Stimulated activated effector memory CD8-positive, alpha-beta T cell treated with anti-CD3 and anti-CD28 coated beads, Interleukin-12 subunit alpha, Interleukin-12 subunit beta, amount 100 ng/mL, for 72 hours (primary cell): ENCODE data around the gene CRADD.

Experiments used
- ATAC-seq: fragments of 150-1000 bp; cut with Tn5 transposase; 2 replicates; pipeline ENCODE4 v1.10.0; 2021
- DNase-seq, 2 donors: peaks; one replicate each; pipeline ENCODE4 v3.0.0; 2021 to 2022; ENCODE audit warnings: low spot score in 2 of 2
- H3K27ac Mint-ChIP-seq: one replicate; pipeline ENCODE4 v1.8.0; 2022; ENCODE audit warnings: mild to moderate bottlenecking, mixed read lengths
- H3K36me3 Mint-ChIP-seq: one replicate; pipeline ENCODE4 v1.8.0; 2022; ENCODE audit warnings: mild to moderate bottlenecking, mixed read lengths
- H3K4me1 Mint-ChIP-seq: one replicate; pipeline ENCODE4 v1.8.0; 2022; ENCODE audit warnings: mixed read lengths
- H3K4me3 Mint-ChIP-seq: one replicate; pipeline ENCODE4 v1.8.0; 2022; ENCODE audit warnings: mild to moderate bottlenecking, mixed read lengths
- H3K9me3 Mint-ChIP-seq: one replicate; pipeline ENCODE4 v1.8.0; 2022; ENCODE audit warnings: mixed read lengths

The CRADD gene

DNA sequence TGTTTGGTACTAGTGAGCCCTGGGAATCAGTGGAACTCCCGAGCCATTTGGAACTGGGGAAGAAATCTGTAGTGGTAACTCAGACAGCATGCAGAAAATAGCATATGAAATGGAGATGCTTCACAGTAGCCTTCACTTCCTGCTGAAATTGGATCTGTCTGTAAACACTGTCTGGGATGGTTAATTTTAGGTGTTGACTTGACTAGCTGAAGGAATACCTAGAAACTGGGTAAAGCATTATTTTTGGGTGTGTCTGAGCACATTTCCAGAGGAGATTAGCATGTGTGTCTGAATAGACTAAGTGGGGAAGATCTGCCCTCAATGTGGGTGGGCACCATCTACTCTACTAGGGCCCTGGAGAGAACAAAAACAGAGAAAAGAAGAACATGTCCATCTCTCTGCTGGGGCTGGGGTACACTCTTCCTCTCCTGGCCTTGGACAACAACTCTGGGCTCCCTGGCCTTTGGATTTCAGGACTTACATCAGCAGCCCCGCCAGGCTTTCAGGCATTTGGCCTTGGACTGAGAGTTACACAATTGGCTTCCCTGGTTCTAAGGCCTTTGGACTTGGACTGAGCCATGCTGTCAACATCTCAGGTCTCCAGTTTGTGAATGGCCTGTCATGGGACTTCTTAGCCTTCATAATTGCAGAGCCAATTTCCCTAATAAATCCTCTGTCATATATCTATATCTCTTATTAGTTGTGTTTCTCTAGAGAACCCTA, 14.0 kb upstream of the CRADD start:
- Mint-ChIP-seq H3K36me3 (no peaks in the 10 kb centered on the region), H3K4me3 (no peak overlapping the region), H3K9me3 (no peaks in the 10 kb centered on the region), H3K27ac (no peak overlapping the region), H3K4me1 (no peaks in the 10 kb centered on the region)
- no peak for ATAC-seq
- no peak for DNase-seq

DNA sequence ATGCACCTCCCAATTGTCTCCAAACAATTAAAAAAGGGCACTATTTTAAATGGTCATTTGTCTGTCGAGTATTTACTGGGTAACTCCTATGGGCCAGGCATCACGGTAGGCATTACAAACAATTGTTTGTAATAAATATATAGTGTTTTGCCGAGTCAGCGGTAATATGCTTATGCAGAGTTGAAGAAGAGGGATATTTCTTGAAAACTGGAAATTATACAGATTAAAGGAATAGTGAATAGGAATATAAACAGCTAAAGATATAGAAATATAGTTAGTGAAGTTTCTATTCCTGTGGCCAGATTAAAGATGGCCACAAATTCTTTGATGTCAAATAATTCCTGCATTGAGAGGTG, 13.5 kb upstream of the CRADD start:
- H3K9me3 Mint-ChIP-seq = peaks cover 5% of the 10 kb centered on the region
- no peaks in the 10 kb centered on the region for H3K36me3 Mint-ChIP-seq
- no peak overlapping the region for H3K4me3 Mint-ChIP-seq
- no peak for ATAC-seq
- DNase-seq = no peak
- peaks cover 5% of the 10 kb centered on the region for H3K4me1 Mint-ChIP-seq
- no peak overlapping the region for H3K27ac Mint-ChIP-seq

DNA sequence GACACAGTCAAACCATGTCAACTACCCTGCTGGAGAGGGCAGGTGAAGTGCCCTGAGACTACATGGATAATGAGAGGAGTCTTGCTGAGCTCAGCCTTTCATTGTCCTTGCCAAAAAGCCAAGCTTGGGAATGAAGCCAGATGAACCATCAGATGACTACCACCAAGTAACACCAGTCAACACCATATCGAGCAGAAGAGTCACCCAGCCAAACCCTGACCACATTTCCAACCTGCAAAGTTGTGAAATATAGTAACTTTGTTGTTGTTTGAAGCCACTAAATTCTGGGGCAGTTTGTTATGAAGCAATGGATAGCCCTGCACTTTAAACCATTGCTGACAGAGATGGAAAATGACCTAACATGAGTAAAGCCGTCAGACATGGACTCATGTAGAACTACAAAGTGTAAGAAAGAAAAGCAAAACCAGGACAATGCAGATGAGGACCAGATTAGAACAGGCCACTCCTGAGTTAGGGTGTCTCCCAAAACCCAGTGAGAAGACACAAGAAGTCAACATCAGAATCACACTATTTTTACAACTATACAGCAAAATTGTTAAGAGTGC, 12.5 kb upstream of the CRADD start:
- H3K36me3 Mint-ChIP-seq = no peaks in the 10 kb centered on the region
- H3K27ac Mint-ChIP-seq = no peak overlapping the region
- ATAC-seq = peak; percentile 57
- H3K4me1 Mint-ChIP-seq = peaks cover 13% of the 10 kb centered on the region
- no peak overlapping the region for H3K4me3 Mint-ChIP-seq
- peaks cover 11% of the 10 kb centered on the region for H3K9me3 Mint-ChIP-seq
- no peak for DNase-seq

DNA sequence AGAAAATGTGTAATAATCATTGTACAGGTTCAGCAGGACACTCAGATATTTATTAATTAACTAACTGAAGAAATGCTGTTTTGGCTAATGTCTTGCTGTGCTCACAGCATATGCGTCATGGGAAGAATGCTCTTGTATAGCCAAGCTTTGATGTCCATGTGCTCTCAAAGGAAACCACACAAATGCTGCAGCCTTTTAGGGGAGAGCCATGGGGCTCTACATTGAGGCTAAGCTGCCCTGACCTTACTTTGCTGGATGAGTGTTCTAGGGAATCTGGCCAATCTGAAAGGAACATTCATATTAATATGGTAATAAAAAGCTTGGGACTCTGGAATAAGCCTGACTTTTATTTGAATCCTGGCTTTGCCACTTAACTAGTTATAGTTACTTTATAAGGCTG, 9.5 kb upstream of the CRADD start:
- no peak for ATAC-seq
- Mint-ChIP-seq H3K4me1 (peaks cover 13% of the 10 kb centered on the region), H3K4me3 (no peak overlapping the region), H3K9me3 (peaks cover 11% of the 10 kb centered on the region), H3K36me3 (no peaks in the 10 kb centered on the region), H3K27ac (no peak overlapping the region)
- no peak for DNase-seq

DNA sequence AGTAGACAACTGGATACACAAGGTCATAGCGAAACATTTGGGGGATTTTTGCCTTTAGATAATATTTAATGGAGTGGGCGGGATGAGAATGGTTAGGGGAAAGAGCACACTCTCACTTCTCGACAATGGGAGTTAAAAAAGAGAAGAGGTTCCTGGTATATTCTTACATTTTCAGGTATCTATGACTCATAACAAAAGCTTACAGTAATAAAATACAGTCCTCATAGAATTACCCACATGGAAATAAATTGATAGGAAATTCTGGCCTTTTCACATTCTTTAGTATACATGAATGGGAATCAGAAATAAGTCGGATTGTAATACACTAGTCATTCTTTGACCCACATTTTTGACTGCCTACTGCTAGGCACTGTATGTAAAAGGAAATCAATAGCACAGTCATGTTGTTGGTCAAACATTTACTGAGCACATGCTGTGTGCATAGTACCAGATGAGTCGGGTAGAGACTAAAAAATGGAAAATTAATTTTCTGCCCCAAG, 8.2 kb upstream of the CRADD start:
- Mint-ChIP-seq H3K4me3 (no peak overlapping the region), H3K9me3 (peaks cover 11% of the 10 kb centered on the region), H3K4me1 (peaks cover 19% of the 10 kb centered on the region), H3K36me3 (no peaks in the 10 kb centered on the region), H3K27ac (peak overlapping the region; percentile 8)
- ATAC-seq = peak; percentile 78
- no peak for DNase-seq

DNA sequence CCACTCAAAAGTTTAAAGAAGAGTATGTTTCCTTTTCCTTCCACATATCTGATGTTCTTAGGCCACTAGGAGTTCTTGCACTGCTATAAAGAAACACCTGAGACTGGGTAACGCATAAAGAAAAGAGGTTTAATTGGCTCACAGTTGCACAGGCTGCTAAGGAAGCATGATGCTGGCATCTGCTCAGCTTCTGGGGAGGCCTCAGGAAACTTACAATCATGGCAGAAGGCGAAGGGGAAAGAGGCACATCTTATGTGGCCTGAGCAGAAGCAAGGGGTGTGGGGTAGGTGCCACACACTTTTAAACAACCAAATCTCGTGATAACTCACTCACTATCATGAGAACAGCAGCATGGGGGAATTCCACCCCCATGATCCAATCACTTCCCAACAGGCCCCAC, 7.7 kb upstream of the CRADD start:
- Mint-ChIP-seq H3K4me1 (peaks cover 19% of the 10 kb centered on the region), H3K9me3 (peaks cover 11% of the 10 kb centered on the region), H3K27ac (no peak overlapping the region), H3K4me3 (no peak overlapping the region), H3K36me3 (no peaks in the 10 kb centered on the region)
- ATAC-seq = no peak
- no peak for DNase-seq

DNA sequence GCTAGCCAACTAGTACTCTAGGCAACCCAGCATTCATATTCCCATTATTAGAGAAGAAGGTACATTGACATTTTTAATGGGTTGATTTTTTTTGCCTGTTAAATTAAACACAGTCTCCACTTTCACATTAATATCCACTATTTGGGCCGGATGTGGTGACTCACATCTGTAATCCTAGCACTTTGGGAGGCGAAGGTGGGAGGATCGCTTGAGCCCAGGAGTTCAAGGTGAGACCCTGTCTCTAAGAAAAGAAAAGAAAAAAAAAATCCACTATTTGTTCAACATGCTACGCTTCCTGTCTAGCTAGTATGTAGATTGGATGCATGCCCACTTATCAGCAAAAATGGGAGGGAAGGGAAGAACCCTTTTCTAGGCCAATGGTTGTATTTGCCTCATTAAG, 7.1 kb upstream of the CRADD start:
- Mint-ChIP-seq H3K9me3 (peaks cover 11% of the 10 kb centered on the region), H3K4me1 (peaks cover 19% of the 10 kb centered on the region), H3K4me3 (no peak overlapping the region), H3K36me3 (no peaks in the 10 kb centered on the region), H3K27ac (no peak overlapping the region)
- DNase-seq (no peak), ATAC-seq (no peak)

DNA sequence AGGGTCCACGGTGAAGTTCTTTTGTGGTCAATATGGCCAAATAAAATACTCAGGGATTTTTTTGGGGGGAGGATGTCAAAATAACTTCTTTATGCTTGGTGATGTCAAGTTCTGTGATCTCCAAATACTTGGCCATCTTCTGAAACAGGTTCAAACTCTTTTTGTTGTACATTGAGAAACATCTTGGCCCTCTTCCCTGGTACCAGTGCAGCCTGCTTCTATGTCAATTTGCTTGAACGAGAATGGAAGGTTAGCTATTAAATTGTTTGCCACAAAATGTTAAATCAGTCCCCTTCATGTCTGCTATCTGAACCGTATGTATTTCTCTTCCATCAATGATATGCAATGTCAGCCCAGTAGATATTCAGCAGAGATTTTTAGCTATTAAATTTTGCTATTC, 6.1 kb upstream of the CRADD start:
- no peak overlapping the region for H3K27ac Mint-ChIP-seq
- DNase-seq (no peak), ATAC-seq (no peak)
- peaks cover 19% of the 10 kb centered on the region for H3K4me1 Mint-ChIP-seq
- peaks cover 11% of the 10 kb centered on the region for H3K9me3 Mint-ChIP-seq
- no peak overlapping the region for H3K4me3 Mint-ChIP-seq
- H3K36me3 Mint-ChIP-seq = no peaks in the 10 kb centered on the region

DNA sequence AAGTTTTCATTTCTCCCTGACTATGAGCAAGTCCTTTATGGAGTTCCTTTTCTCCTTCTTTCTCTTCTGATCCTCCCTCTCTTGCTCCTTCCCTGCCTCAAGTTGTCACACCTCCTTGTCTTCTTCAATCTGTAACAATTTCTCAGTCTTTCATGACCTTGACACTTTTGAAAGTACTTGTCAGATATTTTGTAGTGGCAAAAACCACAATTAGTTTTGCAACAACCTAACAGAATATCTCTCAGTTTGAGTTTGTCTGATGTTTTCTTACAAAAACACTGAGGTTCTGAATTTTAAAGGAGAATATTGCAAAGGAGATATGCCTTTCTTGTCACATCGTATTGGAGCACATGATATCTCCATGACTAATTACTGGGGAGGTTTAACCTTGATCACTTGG, 4.1 kb upstream of the CRADD start:
- Mint-ChIP-seq H3K9me3 (peaks cover 11% of the 10 kb centered on the region), H3K4me1 (peaks cover 33% of the 10 kb centered on the region), H3K27ac (no peak overlapping the region), H3K4me3 (no peak overlapping the region), H3K36me3 (peaks cover 7% of the 10 kb centered on the region)
- ATAC-seq = no peak
- DNase-seq = no peak

DNA sequence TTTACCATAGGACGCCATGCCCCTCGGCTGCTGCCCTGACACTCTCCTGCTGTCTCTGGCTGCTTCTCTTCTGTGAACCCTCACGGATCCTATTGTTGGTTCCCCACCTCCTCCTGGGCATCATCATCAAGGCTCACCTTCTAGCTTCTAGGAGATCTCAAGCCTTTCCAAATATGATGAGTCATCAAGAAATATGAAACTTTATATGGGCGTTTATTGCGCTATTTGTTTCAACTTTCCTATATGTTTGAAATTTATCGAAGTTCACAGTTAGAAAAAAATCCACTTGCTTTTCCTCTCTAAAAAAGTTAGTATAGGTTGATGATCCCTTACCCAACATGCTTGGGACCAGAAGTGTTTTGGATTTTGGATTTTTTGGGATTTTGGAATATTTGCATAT, 2.8 kb upstream of the CRADD start:
- H3K36me3 Mint-ChIP-seq = peaks cover 11% of the 10 kb centered on the region
- peaks cover 1% of the 10 kb centered on the region for H3K9me3 Mint-ChIP-seq
- no peak overlapping the region for H3K4me3 Mint-ChIP-seq
- H3K4me1 Mint-ChIP-seq = peaks cover 34% of the 10 kb centered on the region
- H3K27ac Mint-ChIP-seq = no peak overlapping the region
- DNase-seq (no peak), ATAC-seq (no peak)

DNA sequence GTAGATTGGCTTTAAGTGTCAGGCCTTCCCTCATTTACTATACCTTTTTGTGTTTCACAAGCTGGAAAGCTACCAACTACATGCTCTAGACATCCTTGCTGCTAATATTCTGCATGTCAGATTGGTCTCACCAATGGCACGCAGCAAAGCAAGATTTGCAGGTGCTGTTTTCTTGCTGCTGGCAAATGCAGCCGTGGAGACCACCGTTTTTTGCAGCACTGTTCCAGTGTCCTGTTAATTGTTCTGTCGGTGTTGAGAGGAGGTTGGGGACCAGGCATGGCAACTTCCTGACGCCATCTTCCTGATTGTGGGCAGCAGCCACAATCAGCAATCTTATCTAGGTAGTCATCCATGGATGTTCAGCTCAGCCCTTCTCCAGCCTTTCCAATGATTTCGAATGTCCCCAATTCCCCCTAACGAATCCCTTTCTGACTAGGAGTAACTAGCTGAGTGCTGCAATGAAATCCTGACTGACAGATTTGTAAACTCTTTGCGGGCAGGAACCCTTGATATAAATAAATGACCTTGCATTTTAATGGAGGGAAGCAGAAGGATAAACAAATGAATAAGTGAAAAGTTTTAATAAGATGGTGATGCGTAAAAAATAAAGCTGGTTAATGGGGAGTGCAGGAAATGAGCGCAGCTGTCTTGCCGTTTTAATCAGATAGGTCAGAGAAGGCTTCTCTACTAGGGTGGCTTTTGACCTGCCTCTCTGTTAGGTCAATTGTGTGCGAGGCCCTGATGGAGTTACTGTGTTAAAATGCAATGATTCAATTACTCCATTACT, 574 bp upstream of the CRADD start:
- Mint-ChIP-seq H3K4me3 (peak overlapping the region; percentile 95), H3K36me3 (peaks cover 15% of the 10 kb centered on the region), H3K4me1 (peaks cover 40% of the 10 kb centered on the region), H3K9me3 (no peaks in the 10 kb centered on the region), H3K27ac (peak overlapping the region; percentile 100)
- DNase-seq = no peak
- ATAC-seq = no peak

DNA sequence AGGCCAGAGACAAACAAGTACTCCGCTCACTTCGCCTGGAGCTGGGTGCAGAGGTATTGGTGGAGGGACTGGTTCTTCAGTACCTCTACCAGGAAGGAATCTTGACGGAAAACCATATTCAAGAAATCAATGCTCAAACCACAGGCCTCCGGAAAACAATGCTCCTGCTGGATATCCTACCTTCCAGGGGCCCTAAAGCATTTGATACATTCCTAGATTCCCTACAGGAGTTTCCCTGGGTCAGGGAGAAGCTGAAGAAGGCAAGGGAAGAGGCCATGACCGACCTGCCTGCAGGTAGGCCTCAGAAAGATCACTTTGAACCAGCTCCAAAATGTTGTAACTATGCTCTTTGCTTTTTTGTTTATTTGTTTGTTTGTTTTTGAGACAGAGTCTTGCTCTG, 1.6 kb downstream of the CRADD start:
- DNase-seq (no peak), ATAC-seq (no peak)
- Mint-ChIP-seq H3K36me3 (peaks cover 15% of the 10 kb centered on the region), H3K4me1 (peaks cover 40% of the 10 kb centered on the region), H3K27ac (peak overlapping the region; percentile 100), H3K4me3 (peak overlapping the region; percentile 95), H3K9me3 (no peaks in the 10 kb centered on the region)

DNA sequence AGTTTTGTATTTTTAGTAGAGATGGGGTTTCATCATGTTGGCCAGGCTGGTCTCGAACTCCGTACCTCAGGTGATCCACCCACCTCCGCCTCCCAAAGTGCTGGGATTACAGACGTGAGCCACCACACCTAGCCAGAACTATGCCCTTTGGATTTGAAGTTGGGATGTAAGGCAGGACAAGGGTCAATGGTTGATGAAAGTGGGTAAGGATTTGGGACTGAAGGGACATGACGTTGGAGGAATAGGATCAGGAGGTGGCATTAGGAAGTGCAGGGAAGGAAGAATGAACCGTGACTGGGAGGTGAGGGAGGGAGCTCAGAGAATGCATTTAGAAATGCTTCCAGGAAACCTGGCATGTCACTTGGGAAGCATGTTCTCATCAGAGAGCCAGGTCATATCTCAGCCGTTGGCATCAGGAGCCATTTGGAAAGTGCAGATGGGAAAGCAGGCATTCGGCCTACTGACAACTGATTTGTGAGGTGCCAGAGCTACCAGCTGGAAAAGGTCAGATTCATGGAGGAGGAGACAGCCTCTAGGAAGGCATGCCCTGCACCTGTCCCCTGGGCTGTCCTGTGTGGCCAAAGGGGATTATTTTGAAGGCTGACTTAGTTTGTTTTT, 2.2 kb downstream of the CRADD start:
- H3K4me3 Mint-ChIP-seq = peak overlapping the region; percentile 95
- no peaks in the 10 kb centered on the region for H3K9me3 Mint-ChIP-seq
- H3K36me3 Mint-ChIP-seq = peaks cover 15% of the 10 kb centered on the region
- peak overlapping the region; percentile 100 for H3K27ac Mint-ChIP-seq
- ATAC-seq (no peak), DNase-seq (no peak)
- H3K4me1 Mint-ChIP-seq = peaks cover 47% of the 10 kb centered on the region

DNA sequence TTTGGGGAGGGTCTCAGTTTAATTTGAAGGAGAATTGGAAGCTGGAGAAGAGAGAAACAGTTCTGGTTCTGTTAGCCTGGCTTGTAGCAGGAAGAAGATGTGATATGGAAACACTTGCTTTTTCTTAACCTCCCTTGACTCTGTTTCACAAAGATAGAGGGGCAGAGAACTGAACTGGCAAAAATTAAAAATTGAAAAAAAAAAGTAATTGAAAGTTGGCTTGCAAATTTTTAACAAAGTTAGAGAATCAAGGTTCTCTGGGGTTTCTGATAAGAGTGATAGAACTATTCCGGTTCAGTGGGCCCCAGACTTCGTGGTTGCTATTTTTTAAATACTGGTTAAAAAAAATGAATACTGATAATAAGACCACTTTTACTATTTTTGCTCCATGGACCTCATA, 2.8 kb downstream of the CRADD start:
- no peak for ATAC-seq
- DNase-seq = no peak
- Mint-ChIP-seq H3K27ac (peak overlapping the region; percentile 100), H3K4me1 (peaks cover 52% of the 10 kb centered on the region), H3K9me3 (no peaks in the 10 kb centered on the region), H3K36me3 (peaks cover 15% of the 10 kb centered on the region), H3K4me3 (no peak overlapping the region)

DNA sequence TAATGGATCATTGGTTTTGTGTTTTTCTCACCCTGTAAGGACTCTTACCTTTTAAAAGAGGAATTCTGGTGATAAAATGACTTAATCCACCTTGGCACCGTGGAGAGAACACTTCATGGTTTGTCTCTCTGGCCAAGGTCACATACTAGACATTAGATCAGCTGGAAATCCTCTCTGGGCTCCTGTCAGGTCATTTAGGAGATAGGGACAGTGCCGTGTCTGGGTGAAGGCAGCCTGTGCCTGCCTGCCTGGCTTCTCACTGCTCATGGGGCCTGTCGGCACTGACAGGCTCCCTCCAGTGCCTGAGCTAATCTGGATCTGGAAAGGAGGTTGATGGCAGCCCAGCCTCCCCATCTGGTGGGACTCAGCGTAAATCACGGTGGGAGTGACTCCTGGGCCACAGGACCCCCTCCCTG, 5.7 kb downstream of the CRADD start:
- peaks cover 7% of the 10 kb centered on the region for H3K36me3 Mint-ChIP-seq
- H3K9me3 Mint-ChIP-seq = no peaks in the 10 kb centered on the region
- H3K4me3 Mint-ChIP-seq = no peak overlapping the region
- no peak overlapping the region for H3K27ac Mint-ChIP-seq
- DNase-seq (no peak), ATAC-seq (no peak)
- H3K4me1 Mint-ChIP-seq = peaks cover 42% of the 10 kb centered on the region
